IMR-90 (cell line): Measurements from ENCODE around the gene CAPN7. TPM values are rescaled to one million over a fixed set of nuclear protein-coding genes. Genes with fewer than 3 reads are reported as not detected.

Source experiments
- polyA plus RNA-seq, 3 experiments: library from polyadenylated mRNA; depleted of rRNA; stranded (reverse); fragments of >200 nt; gene quantifications; 2 replicates each; pipeline ENCODE4 v1.2.3, GENCODE V29; 2012; ENCODE audit warnings: low replicate concordance in 1 of 3
- total RNA-seq: library from RNA; depleted of rRNA; stranded (reverse); fragments of >200 nt; gene quantifications from 2 replicates; pipeline ENCODE4 v1.2.3, GENCODE V29; 2012; rRNA removed

Gene CAPN7
- total and polyA plus RNA-seq, 2 of the 4 experiments (the other 2 are of a cell fraction), result 14.5 to 21.3 TPM

Other genes with a start within 250 kb of the CAPN7 start
- 9.0 and 9.7 TPM in 2 replicates for gene MRPS25, start 140.9 kb upstream of the CAPN7 start, total RNA-seq
- 20.3 and 20.8 TPM in 2 replicates for gene MRPS25, start 140.9 kb upstream of the CAPN7 start, polyA plus RNA-seq (2012; rRNA removed)
- 32.2 and 33.7 TPM in 2 replicates for gene RBSN, start 107.1 kb upstream of the CAPN7 start, total RNA-seq
- 7.9 and 8.7 TPM in 2 replicates for gene RBSN, start 107.1 kb upstream of the CAPN7 start, polyA plus RNA-seq (2012; rRNA removed)
- gene SH3BP5, start 126.3 kb downstream of the CAPN7 start, total RNA-seq, result 14.0 and 14.2 TPM in 2 replicates
- 22.3 and 23.5 TPM in 2 replicates for gene SH3BP5, start 126.3 kb downstream of the CAPN7 start, polyA plus RNA-seq (2012; rRNA removed)
- 21.5 and 32.5 TPM in 2 replicates for gene METTL6, start 221.3 kb downstream of the CAPN7 start, total RNA-seq
- gene METTL6, start 221.3 kb downstream of the CAPN7 start, polyA plus RNA-seq (2012; rRNA removed), result 15.3 and 15.4 TPM in 2 replicates
- 19.7 and 21.3 TPM in 2 replicates for gene EAF1, start 221.4 kb downstream of the CAPN7 start, total RNA-seq
- 5.7 and 7.0 TPM in 2 replicates for gene EAF1, start 221.4 kb downstream of the CAPN7 start, polyA plus RNA-seq (2012; rRNA removed)